ENCODE measurements around the gene SMYD3. TPM values are rescaled to one million over a fixed set of nuclear protein-coding genes. Genes with fewer than 3 reads are reported as not detected.

The SMYD3 gene
- total and polyA plus RNA-seq, 2 experiments from 2014 or later, result 30.8 to 68.5 TPM

GRCh38 chr1:246081856-246082668 lies 425.0 kb downstream of the SMYD3 start:
- Histone ChIP-seq H3K4me2 (no peak overlapping the region), H3K9me2 (replicated peaks; ENCODE audit: insufficient read depth) (no peaks in the 10 kb centered on the region), H3K4me3 (no peak overlapping the region), H3K4me1 (ENCODE audit: insufficient read depth) (no peaks in the 10 kb centered on the region), H3K36me3 (replicated peaks; ENCODE audit: insufficient read depth, low read depth) (no peaks in the 10 kb centered on the region), H3K27ac (no peak overlapping the region), H3K27me3 (no peaks in the 10 kb centered on the region), H3K79me2 (no peaks in the 10 kb centered on the region), H3K9me3 (ENCODE audit: low read depth) (no peaks in the 10 kb centered on the region), H4K20me1 (ENCODE audit: insufficient read depth, poor library complexity, severe bottlenecking) (no peaks in the 10 kb centered on the region), H2AFZ (no peak overlapping the region)
- WGBS (ENCODE audit: low lambda C conversion rate, missing lambda C conversion rate), result 92% methylated on average over 13 of the region's 13 CpGs
- no peak for DNase-seq (ENCODE audit: low spot score)
- TF ChIP-seq EZH2phosphoT487 (IDR thresholded peaks at IDR 0.05; ENCODE audit: low read depth, severe bottlenecking, unreplicated experiment) (no peak), EZH2 (IDR thresholded peaks at IDR 0.05; ENCODE audit: borderline replicate concordance) (no peak)

- 86% methylated on average over 4 of the region's 4 CpGs for WGBS (ENCODE audit: low lambda C conversion rate, missing lambda C conversion rate)
- H3K36me3 ChIP-seq (replicated peaks; ENCODE audit: insufficient read depth, low read depth), result no peaks in the 10 kb centered on the region
- no peak overlapping the region for H3K4me3 ChIP-seq
- H3K9me3 ChIP-seq (ENCODE audit: low read depth), result no peaks in the 10 kb centered on the region
- TF ChIP-seq CTCF (IDR thresholded peaks at IDR 0.05; ENCODE audit: poor library complexity) (no peak), EZH2 (IDR thresholded peaks at IDR 0.05; ENCODE audit: borderline replicate concordance) (no peak), EZH2phosphoT487 (IDR thresholded peaks at IDR 0.05; ENCODE audit: low read depth, severe bottlenecking, unreplicated experiment) (no peak)
- H3K27me3 ChIP-seq, result no peaks in the 10 kb centered on the region
- H3K79me2 ChIP-seq, result no peaks in the 10 kb centered on the region
- H3K4me2 ChIP-seq, result no peak overlapping the region
- H3K4me1 ChIP-seq (ENCODE audit: insufficient read depth), result no peaks in the 10 kb centered on the region
- DNase-seq (ENCODE audit: low spot score), result no peak
- no peaks in the 10 kb centered on the region for H3K9me2 ChIP-seq (replicated peaks; ENCODE audit: insufficient read depth)
- no peak overlapping the region for H3K27ac ChIP-seq
- no peak overlapping the region for H2AFZ ChIP-seq
- H4K20me1 ChIP-seq (ENCODE audit: insufficient read depth, poor library complexity, severe bottlenecking), result no peaks in the 10 kb centered on the region
Observed at GRCh38 chr1:246081138-246081702, 425.9 kb downstream of the SMYD3 start.

GRCh38 chr1:246080031-246080430 lies 427.0 kb downstream of the SMYD3 start:
- no peaks in the 10 kb centered on the region for H4K20me1 ChIP-seq (ENCODE audit: insufficient read depth, poor library complexity, severe bottlenecking)
- DNase-seq (ENCODE audit: low spot score), result no peak
- TF ChIP-seq EZH2 (IDR thresholded peaks at IDR 0.05; ENCODE audit: borderline replicate concordance) (no peak), CTCF (IDR thresholded peaks at IDR 0.05; ENCODE audit: poor library complexity) (no peak), EZH2phosphoT487 (IDR thresholded peaks at IDR 0.05; ENCODE audit: low read depth, severe bottlenecking, unreplicated experiment) (no peak)
- WGBS (ENCODE audit: low lambda C conversion rate, missing lambda C conversion rate), result 96% methylated on average over 9 of the region's 9 CpGs
- H3K27me3 ChIP-seq, result no peaks in the 10 kb centered on the region
- H2AFZ ChIP-seq, result no peak overlapping the region
- no peaks in the 10 kb centered on the region for H3K79me2 ChIP-seq
- H3K4me1 ChIP-seq (ENCODE audit: insufficient read depth), result no peaks in the 10 kb centered on the region
- no peak overlapping the region for H3K4me3 ChIP-seq
- no peaks in the 10 kb centered on the region for H3K9me2 ChIP-seq (replicated peaks; ENCODE audit: insufficient read depth)
- H3K36me3 ChIP-seq (replicated peaks; ENCODE audit: insufficient read depth, low read depth), result no peaks in the 10 kb centered on the region
- no peak overlapping the region for H3K27ac ChIP-seq
- H3K4me2 ChIP-seq, result no peak overlapping the region
- H3K9me3 ChIP-seq (ENCODE audit: low read depth), result no peaks in the 10 kb centered on the region

GRCh38 chr1:246078888-246079252 lies 428.2 kb downstream of the SMYD3 start:
- Histone ChIP-seq H2AFZ (no peak overlapping the region), H3K4me3 (no peak overlapping the region), H3K36me3 (replicated peaks; ENCODE audit: insufficient read depth, low read depth) (no peaks in the 10 kb centered on the region), H3K27me3 (no peaks in the 10 kb centered on the region), H3K4me1 (ENCODE audit: insufficient read depth) (no peaks in the 10 kb centered on the region), H3K9me3 (ENCODE audit: low read depth) (no peaks in the 10 kb centered on the region), H3K27ac (no peak overlapping the region), H4K20me1 (ENCODE audit: insufficient read depth, poor library complexity, severe bottlenecking) (no peaks in the 10 kb centered on the region), H3K79me2 (no peaks in the 10 kb centered on the region), H3K9me2 (replicated peaks; ENCODE audit: insufficient read depth) (no peaks in the 10 kb centered on the region), H3K4me2 (no peak overlapping the region)
- TF ChIP-seq EZH2phosphoT487 (IDR thresholded peaks at IDR 0.05; ENCODE audit: low read depth, severe bottlenecking, unreplicated experiment), result no peak
- TF ChIP-seq CTCF (IDR thresholded peaks at IDR 0.05; ENCODE audit: poor library complexity), result no peak
- no peak for TF ChIP-seq EZH2 (IDR thresholded peaks at IDR 0.05; ENCODE audit: borderline replicate concordance)
- 96% methylated on average over 1 of the region's 1 CpG for WGBS (ENCODE audit: low lambda C conversion rate, missing lambda C conversion rate)
- no peak for DNase-seq (ENCODE audit: low spot score)

All from hepatocyte (in vitro differentiated cells).